Neutrophil (primary cell): ENCODE results near the gene NTM.

ENCODE experiments used
- H3K27ac ChIP-seq: fragments of 200-600 bp; sonication (generic); 2 replicates; pipeline ENCODE4 v1.5.1; 2016; ENCODE audit warnings: mild to moderate bottlenecking, moderate library complexity
- H3K27me3 ChIP-seq: fragments of 200-600 bp; sonication (generic); 2 replicates; pipeline ENCODE4 v1.6.0; 2016; ENCODE audit warnings: mild to moderate bottlenecking
- H3K36me3 ChIP-seq: fragments of 200-600 bp; sonication (generic); 2 replicates; pipeline ENCODE4 v1.5.1; 2017
- H3K4me1 ChIP-seq, 2 experiments: fragments of 200-600 bp in 1 of 2; sonication (generic) in 1 of 2; 1 replicate in 1 of 2; 2 replicates in 1 of 2; pipeline versions ENCODE4 v1.5.1 to v1.6.1; 2013 to 2016; ENCODE audit warnings: low read depth in 1 of 2, low read length in 1 of 2, mild to moderate bottlenecking in 1 of 2, moderate library complexity in 1 of 2; ENCODE audit not compliant: control insufficient read depth in 1 of 2, insufficient read depth in 1 of 2
- H3K4me3 ChIP-seq, 2 experiments: fragments of 200-600 bp in 1 of 2; sonication (generic) in 1 of 2; 1 replicate in 1 of 2; 2 replicates in 1 of 2; pipeline ENCODE4 v1.5.1; 2013 to 2016; ENCODE audit warnings: low read depth in 1 of 2, low read length in 1 of 2, mild to moderate bottlenecking in 1 of 2, moderate library complexity in 1 of 2
- H3K9me3 ChIP-seq: fragments of 200-600 bp; sonication (generic); 2 replicates; pipeline ENCODE4 v1.5.1; 2016
- CTCF ChIP-seq: fragments of 200-600 bp; sonication (generic); IDR thresholded peaks from 2 replicates; pipeline ENCODE4 v1.5.1; 2016; ENCODE audit warnings: antibody characterized with exemption

NTM gene

GRCh38 chr11:131748151-131749050, 378.0 kb downstream of the NTM start:
- Histone ChIP-seq H3K9me3 (no peaks in the 10 kb centered on the region), H3K27ac (no peak overlapping the region), H3K4me1 (no peaks in the 10 kb centered on the region), H3K27me3 (peaks cover 10% of the 10 kb centered on the region), H3K4me3 (no peak overlapping the region), H3K36me3 (no peaks in the 10 kb centered on the region)
- peak; percentile 30 for TF ChIP-seq CTCF

- no peaks in the 10 kb centered on the region for H3K9me3 ChIP-seq
- H3K4me3 ChIP-seq, result no peak overlapping the region
- peaks cover 7% of the 10 kb centered on the region for H3K27me3 ChIP-seq
- no peaks in the 10 kb centered on the region for H3K4me1 ChIP-seq
- H3K36me3 ChIP-seq, result no peaks in the 10 kb centered on the region
- no peak for TF ChIP-seq CTCF
- no peak overlapping the region for H3K27ac ChIP-seq
These were observed 378.7 kb downstream of the NTM start for GRCh38 chr11:131749101-131749500.

- TF ChIP-seq CTCF, result no peak
- Histone ChIP-seq H3K27ac (no peak overlapping the region), H3K4me1 (no peaks in the 10 kb centered on the region), H3K27me3 (peaks cover 4% of the 10 kb centered on the region), H3K36me3 (no peaks in the 10 kb centered on the region), H3K4me3 (no peak overlapping the region), H3K9me3 (no peaks in the 10 kb centered on the region)
These were observed 379.7 kb downstream of the NTM start for GRCh38 chr11:131750152-131750551.

GRCh38 chr11:131750692-131751091, 380.3 kb downstream of the NTM start:
- no peak for TF ChIP-seq CTCF
- no peak overlapping the region for H3K4me3 ChIP-seq
- H3K4me1 ChIP-seq, result no peaks in the 10 kb centered on the region
- H3K9me3 ChIP-seq, result no peaks in the 10 kb centered on the region
- H3K27me3 ChIP-seq, result peaks cover 4% of the 10 kb centered on the region
- no peaks in the 10 kb centered on the region for H3K36me3 ChIP-seq
- no peak overlapping the region for H3K27ac ChIP-seq

GRCh38 chr11:131754671-131755070, 384.3 kb downstream of the NTM start:
- no peak overlapping the region for H3K4me3 ChIP-seq
- H3K36me3 ChIP-seq, result no peaks in the 10 kb centered on the region
- no peaks in the 10 kb centered on the region for H3K27me3 ChIP-seq
- no peak for TF ChIP-seq CTCF
- no peaks in the 10 kb centered on the region for H3K9me3 ChIP-seq
- no peaks in the 10 kb centered on the region for H3K4me1 ChIP-seq
- no peak overlapping the region for H3K27ac ChIP-seq
